Keratinocyte (primary cell): Measurements from ENCODE around the gene LRRC2. TPM values are rescaled to one million over a fixed set of nuclear protein-coding genes. Genes with fewer than 3 reads are reported as not detected.
"Not testable (repeated sequence)": the region's sequence is repeated elsewhere in the genome, so short reads cannot be mapped to it uniquely, and the experiment has no call there.

Experiments
- DNase-seq: peaks from one replicate; pipeline ENCODE4 v3.0.0-alpha.2; 2011; ENCODE audit warnings: low read depth, missing footprints, low spot score
- FAIRE-seq: peaks from 2 replicates; lab custom pipeline; 2011; peaks lifted over from hg19 to GRCh38; lab: Jason Lieb, UNC
- H2AFZ ChIP-seq: 2 replicates; pipeline ENCODE4 v1.6.0; 2012; ENCODE audit warnings: low read length, control low read depth, inconsistent platforms; ENCODE audit not compliant: control insufficient read depth
- H3K27ac ChIP-seq: 2 replicates; pipeline ENCODE4 v1.5.1; 2011; ENCODE audit warnings: low read length; ENCODE audit not compliant: control insufficient read depth, insufficient read depth
- H3K27me3 ChIP-seq: 3 replicates; pipeline ENCODE4 v1.6.0; 2011; ENCODE audit warnings: low read length; ENCODE audit not compliant: control insufficient read depth, insufficient read depth; ENCODE audit errors: extremely low read depth
- H3K36me3 ChIP-seq, 2 experiments: 2 replicates in 1 of 2; 3 replicates in 1 of 2; pipeline ENCODE4 v1.5.1; 2011; ENCODE audit warnings: low read length in 2 of 2, mild to moderate bottlenecking in 1 of 2; ENCODE audit not compliant: control insufficient read depth in 2 of 2, insufficient read depth in 2 of 2; ENCODE audit errors: extremely low read depth in 1 of 2
- H3K4me1 ChIP-seq: 3 replicates; pipeline ENCODE4 v1.5.1; 2011; ENCODE audit warnings: low read length; ENCODE audit not compliant: control insufficient read depth, insufficient read depth; ENCODE audit errors: extremely low read depth
- H3K4me2 ChIP-seq: 3 replicates; pipeline ENCODE4 v1.6.0; 2011; ENCODE audit warnings: low read depth, low read length; ENCODE audit not compliant: control insufficient read depth, insufficient read depth; ENCODE audit errors: extremely low read depth
- H3K4me3 ChIP-seq, 3 experiments: fragments of 200-600 bp in 1 of 3; sonication (generic) in 1 of 3; 2 replicates in 2 of 3; 3 replicates in 1 of 3; pipeline ENCODE4 v1.5.1; 2011 to 2016; ENCODE audit warnings: low read length in 3 of 3, mild to moderate bottlenecking in 3 of 3, control low read depth in 2 of 3, inconsistent platforms in 1 of 3, low read depth in 1 of 3, mixed read lengths in 1 of 3, mixed run types in 1 of 3, moderate library complexity in 1 of 3; ENCODE audit not compliant: control insufficient read depth in 2 of 3, insufficient read depth in 2 of 3; ENCODE audit errors: extremely low read depth in 1 of 3
- H3K79me2 ChIP-seq: 2 replicates; pipeline ENCODE4 v1.6.0; 2012; ENCODE audit warnings: low read length; ENCODE audit not compliant: control insufficient read depth, insufficient read depth
- H3K9ac ChIP-seq: 3 replicates; pipeline ENCODE4 v1.6.0; 2011; ENCODE audit warnings: low read length; ENCODE audit not compliant: control insufficient read depth, insufficient read depth; ENCODE audit errors: extremely low read depth
- H3K9me1 ChIP-seq: 3 replicates; pipeline ENCODE4 v1.6.0; 2011; ENCODE audit warnings: low read length; ENCODE audit not compliant: control insufficient read depth, insufficient read depth; ENCODE audit errors: extremely low read depth
- H3K9me3 ChIP-seq: 2 replicates; pipeline ENCODE4 v1.5.1; 2012; ENCODE audit warnings: low read depth, low read length; ENCODE audit not compliant: control insufficient read depth
- H4K20me1 ChIP-seq: 3 replicates; pipeline ENCODE4 v1.6.0; 2011; ENCODE audit warnings: low read length; ENCODE audit not compliant: control insufficient read depth, insufficient read depth; ENCODE audit errors: extremely low read depth
- CTCF ChIP-seq, 3 experiments: IDR thresholded peaks in 1 of 3; conservative IDR thresholded peaks in 1 of 3; optimal IDR thresholded peaks in 1 of 3; 2 replicates in 2 of 3; 3 replicates in 1 of 3; pipeline versions ENCODE3 to v1.5.1; 2011; ENCODE audit warnings: low read length in 3 of 3, mild to moderate bottlenecking in 3 of 3, moderate library complexity in 2 of 3, control low read depth in 1 of 3, inconsistent platforms in 1 of 3; ENCODE audit not compliant: insufficient read depth in 2 of 3; ENCODE audit errors: extremely low read depth in 1 of 3
- EZH2 ChIP-seq: IDR thresholded peaks from one replicate; pipeline ENCODE4 v1.6.1; 2012; ENCODE audit warnings: inconsistent platforms, mild to moderate bottlenecking, low read length, moderate library complexity
- dilution Hi-C: fragments of 300-500 bp; cut with MboI; formaldehyde crosslinking; loops from one replicate; pipeline ENCODE4 v1.7.0; 2020; ENCODE audit warnings: low sequenced_read_pairs; ENCODE audit not compliant: extremely low pct_ligation_motif_present
- polyA plus RNA-seq, 5 experiments: library from polyadenylated mRNA; depleted of rRNA in 3 of 5; stranded (reverse) in 3 of 5; stranded (forward) in 1 of 5; unstranded in 1 of 5; fragments of >200 nt; gene quantifications; 1 replicate in 1 of 5; 2 replicates in 3 of 5; 3 replicates in 1 of 5; pipeline versions ENCODE4 v1.2.1 to v1.2.3, GENCODE V29; 2011 to 2012; ENCODE audit warnings: missing spikeins in 2 of 5, low read depth in 1 of 5, low replicate concordance in 1 of 5

LRRC2 gene
- polyA plus RNA-seq, 1 donor (not counting 4 experiments of a cell fraction or from before 2014, with no cell fraction given), result 0.51 TPM

- dilution Hi-C loops, result no loop called here
- Histone ChIP-seq H3K4me1 (peaks cover 10% of the 10 kb centered on the region), H3K36me3 (no peaks in the 10 kb centered on the region), H3K4me3 (no peak overlapping the region), H2AFZ (no peak overlapping the region), H3K4me2 (no peak overlapping the region), H3K79me2 (no peaks in the 10 kb centered on the region), H3K9me1 (no peaks in the 10 kb centered on the region), H3K9me3 (no peaks in the 10 kb centered on the region), H3K27me3 (no peaks in the 10 kb centered on the region), H3K27ac (no peak overlapping the region), H3K9ac (no peak overlapping the region), H4K20me1 (no peaks in the 10 kb centered on the region)
- no peak for TF ChIP-seq EZH2
- TF ChIP-seq CTCF (optimal IDR thresholded peaks at IDR 0.05 in 1 of 3, IDR thresholded peaks at IDR 0.05 in 1 of 3, conservative IDR thresholded peaks at IDR 0.05 in 1 of 3; ENCODE audit: extremely low read depth in 1 of 3, insufficient read depth in 2 of 3, low read length in 3 of 3), result no peak
- DNase-seq (no peak), FAIRE-seq (no peak)
Measured at GRCh38 chr3:46524008-46524407, 42.1 kb downstream of the LRRC2 start.

GRCh38 chr3:46523556-46523955 is 42.5 kb downstream of the LRRC2 start:
- FAIRE-seq (no peak), DNase-seq (no peak)
- Histone ChIP-seq H4K20me1 (no peaks in the 10 kb centered on the region), H3K79me2 (no peaks in the 10 kb centered on the region), H2AFZ (no peak overlapping the region), H3K27me3 (no peaks in the 10 kb centered on the region), H3K4me2 (no peak overlapping the region), H3K4me1 (peaks cover 9% of the 10 kb centered on the region), H3K36me3 (no peaks in the 10 kb centered on the region), H3K9ac (no peak overlapping the region), H3K9me3 (no peaks in the 10 kb centered on the region), H3K27ac (no peak overlapping the region), H3K9me1 (no peaks in the 10 kb centered on the region), H3K4me3 (no peak overlapping the region)
- dilution Hi-C loops, result no loop called here
- no peak for TF ChIP-seq EZH2
- TF ChIP-seq CTCF (optimal IDR thresholded peaks at IDR 0.05 in 1 of 3, IDR thresholded peaks at IDR 0.05 in 1 of 3, conservative IDR thresholded peaks at IDR 0.05 in 1 of 3; ENCODE audit: extremely low read depth in 1 of 3, insufficient read depth in 2 of 3, low read length in 3 of 3), result no peak

- H2AFZ ChIP-seq, dilution Hi-C loops, H3K36me3 ChIP-seq, H3K9me3 ChIP-seq, DNase-seq, H3K4me3 ChIP-seq, FAIRE-seq, H3K27me3 ChIP-seq, H3K27ac ChIP-seq, H3K9ac ChIP-seq, H3K79me2 ChIP-seq, H4K20me1 ChIP-seq, H3K9me1 ChIP-seq, H3K4me2 ChIP-seq: not testable (repeated sequence)
- peaks cover 17% of the 10 kb centered on the region for H3K4me1 ChIP-seq
Measured at GRCh38 chr3:46522201-46522600, 43.9 kb downstream of the LRRC2 start.
